GM12864 (cell line): ENCODE results near the gene S1PR3.

ENCODE experiments used
- DNase-seq: peaks from one replicate; pipeline ENCODE4 v3.0.0-alpha.2; 2011; ENCODE audit warnings: low read depth
- H3K4me3 ChIP-seq: 2 replicates; pipeline ENCODE4 v1.5.1; 2011; ENCODE audit warnings: mild to moderate bottlenecking, low read depth, low read length, control low read depth
- TF ChIP-seq, protein P1 (sequence below): IDR thresholded peaks from 2 replicates; pipeline ENCODE4 v1.5.1; 2011; ENCODE audit warnings: low read depth, mild to moderate bottlenecking, moderate library complexity, low read length, control low read depth, inconsistent platforms; ENCODE audit errors: missing control alignments

S1PR3 gene

DNA sequence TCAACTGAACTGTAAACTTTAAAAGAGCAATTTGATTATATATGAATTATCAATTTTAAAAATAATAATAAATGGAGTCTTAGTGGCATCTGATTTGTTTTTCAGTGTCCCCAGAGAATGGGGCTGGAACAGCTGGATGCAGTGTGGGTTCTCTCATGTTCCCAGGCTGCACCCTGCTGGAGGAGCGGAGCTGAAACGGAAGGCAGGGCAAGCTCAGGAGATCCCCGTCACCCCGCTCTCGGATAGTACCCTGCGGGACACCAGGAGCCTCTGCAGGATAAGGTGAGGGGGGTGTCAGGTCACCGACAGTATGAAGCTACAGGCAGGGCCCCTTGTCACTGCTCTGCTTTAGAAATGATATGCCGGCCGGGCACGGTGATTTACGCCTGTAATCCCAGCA lies 57.3 kb downstream of the S1PR3 start:
- no peak for DNase-seq
- TF ChIP-seq, protein P1, sequence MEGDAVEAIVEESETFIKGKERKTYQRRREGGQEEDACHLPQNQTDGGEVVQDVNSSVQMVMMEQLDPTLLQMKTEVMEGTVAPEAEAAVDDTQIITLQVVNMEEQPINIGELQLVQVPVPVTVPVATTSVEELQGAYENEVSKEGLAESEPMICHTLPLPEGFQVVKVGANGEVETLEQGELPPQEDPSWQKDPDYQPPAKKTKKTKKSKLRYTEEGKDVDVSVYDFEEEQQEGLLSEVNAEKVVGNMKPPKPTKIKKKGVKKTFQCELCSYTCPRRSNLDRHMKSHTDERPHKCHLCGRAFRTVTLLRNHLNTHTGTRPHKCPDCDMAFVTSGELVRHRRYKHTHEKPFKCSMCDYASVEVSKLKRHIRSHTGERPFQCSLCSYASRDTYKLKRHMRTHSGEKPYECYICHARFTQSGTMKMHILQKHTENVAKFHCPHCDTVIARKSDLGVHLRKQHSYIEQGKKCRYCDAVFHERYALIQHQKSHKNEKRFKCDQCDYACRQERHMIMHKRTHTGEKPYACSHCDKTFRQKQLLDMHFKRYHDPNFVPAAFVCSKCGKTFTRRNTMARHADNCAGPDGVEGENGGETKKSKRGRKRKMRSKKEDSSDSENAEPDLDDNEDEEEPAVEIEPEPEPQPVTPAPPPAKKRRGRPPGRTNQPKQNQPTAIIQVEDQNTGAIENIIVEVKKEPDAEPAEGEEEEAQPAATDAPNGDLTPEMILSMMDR = no peak
- no peak overlapping the region for H3K4me3 ChIP-seq

DNA sequence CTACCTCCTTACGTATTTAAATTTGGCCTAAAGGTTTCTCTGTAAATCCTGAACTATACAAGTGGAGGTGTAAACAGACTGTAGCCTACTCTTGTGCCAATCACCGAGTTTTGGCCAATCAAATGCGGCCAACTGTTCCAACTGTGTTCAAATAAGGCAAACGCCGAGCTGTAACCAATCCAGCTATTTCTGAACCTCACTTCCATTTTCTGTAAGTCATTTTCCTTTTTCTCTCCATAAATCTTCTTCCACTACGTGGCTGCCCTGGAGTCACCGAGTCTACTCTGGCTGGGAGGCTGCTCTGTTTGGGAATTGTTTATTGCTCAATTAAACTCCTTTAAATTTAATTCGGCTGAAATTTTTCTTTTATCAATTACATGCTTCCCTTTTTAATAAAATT lies 58.4 kb downstream of the S1PR3 start:
- H3K4me3 ChIP-seq = no peak overlapping the region
- no peak for DNase-seq
- TF ChIP-seq, protein P1 = no peak

DNA sequence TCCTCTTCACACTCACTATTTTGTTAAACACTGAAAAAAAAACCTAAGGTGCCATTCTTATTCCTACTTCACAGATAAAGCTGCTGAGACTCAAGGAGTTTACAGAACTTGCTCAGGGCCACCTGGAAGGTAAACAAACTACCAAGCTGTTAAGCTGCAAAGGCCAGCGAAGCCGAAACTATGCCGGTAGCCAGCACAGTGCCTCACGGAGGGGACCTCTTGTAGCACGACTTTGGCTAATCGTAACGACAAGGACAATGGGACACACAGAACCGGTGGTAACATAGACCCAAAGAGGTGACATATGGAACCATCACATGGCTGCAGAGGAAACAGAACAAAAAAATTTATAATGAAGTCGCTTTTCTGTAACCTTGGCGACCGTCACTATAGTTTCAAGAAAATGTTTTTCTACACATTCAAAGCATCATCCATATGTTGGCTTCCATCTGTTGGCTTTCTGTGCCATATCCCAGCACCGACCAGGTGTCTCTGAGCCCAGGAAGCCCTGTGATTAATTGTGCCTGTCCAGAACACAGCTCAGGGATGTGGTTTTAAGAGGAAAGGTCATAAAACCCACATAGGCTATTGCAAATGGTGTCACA lies 60.3 kb downstream of the S1PR3 start:
- TF ChIP-seq, protein P1 = no peak
- DNase-seq = no peak
- H3K4me3 ChIP-seq = no peak overlapping the region

DNA sequence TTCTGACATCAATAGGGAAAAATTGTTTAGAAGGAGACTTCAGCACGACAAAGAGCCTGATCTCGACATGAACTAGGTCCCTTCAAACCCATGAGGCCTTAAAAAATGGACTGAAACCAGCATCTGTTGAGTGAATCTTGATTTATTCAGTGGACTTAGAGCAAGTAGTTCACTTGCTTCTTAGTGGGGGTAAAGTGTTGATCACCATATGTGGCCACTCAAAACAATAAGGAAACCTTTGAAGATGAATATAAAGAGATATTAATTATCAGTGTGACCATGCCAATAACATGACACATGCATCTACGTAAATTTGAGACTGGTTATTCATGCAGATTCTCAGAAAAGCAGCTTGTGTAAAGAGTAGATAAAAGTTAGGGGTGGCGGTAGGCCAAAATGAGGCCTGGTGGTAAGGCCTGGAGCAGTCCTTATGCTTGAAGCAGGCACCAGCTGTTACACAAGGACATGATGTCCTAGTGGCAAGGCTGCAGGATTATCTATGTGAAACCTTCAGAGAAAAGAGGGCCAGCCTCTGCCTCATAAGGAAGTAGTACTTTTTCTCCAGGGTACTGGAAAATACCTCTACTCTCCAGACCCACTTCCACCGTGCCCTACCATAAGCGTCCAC lies 61.3 kb downstream of the S1PR3 start:
- no peak for DNase-seq
- TF ChIP-seq, protein P1 = no peak
- H3K4me3 ChIP-seq = no peak overlapping the region

DNA sequence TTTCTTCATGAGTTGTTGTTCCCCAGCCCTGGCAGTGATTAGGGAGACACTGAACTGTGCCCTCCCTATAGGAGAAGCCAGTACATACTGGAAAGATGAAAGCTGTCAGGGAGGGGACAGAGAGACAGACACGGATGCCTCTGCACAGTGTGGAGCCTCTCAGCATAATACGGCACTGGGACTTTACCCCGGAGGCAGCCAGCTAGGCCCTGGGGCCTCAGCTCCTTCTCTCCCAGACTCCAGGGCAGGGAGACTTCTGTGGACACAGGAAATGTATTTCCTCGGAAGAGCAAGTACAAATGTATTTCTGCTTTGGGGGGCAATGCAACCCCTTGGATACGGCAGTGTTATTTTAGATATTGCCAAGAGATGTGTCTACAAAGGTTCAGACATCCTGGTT lies 62.0 kb downstream of the S1PR3 start:
- TF ChIP-seq, protein P1 = no peak
- DNase-seq = no peak
- no peak overlapping the region for H3K4me3 ChIP-seq
